Keratinocyte (primary cell): ENCODE data around the gene INSR.

Experiments
- CTCF ChIP-seq, 3 experiments: IDR thresholded peaks in 1 of 3; conservative IDR thresholded peaks in 1 of 3; optimal IDR thresholded peaks in 1 of 3; 2 replicates in 2 of 3; 3 replicates in 1 of 3; pipeline versions ENCODE3 to v1.5.1; 2011; ENCODE audit warnings: low read length in 3 of 3, mild to moderate bottlenecking in 3 of 3, moderate library complexity in 2 of 3, control low read depth in 1 of 3, inconsistent platforms in 1 of 3; ENCODE audit not compliant: insufficient read depth in 2 of 3; ENCODE audit errors: extremely low read depth in 1 of 3
- EZH2 ChIP-seq: IDR thresholded peaks from one replicate; pipeline ENCODE4 v1.6.1; 2012; ENCODE audit warnings: inconsistent platforms, mild to moderate bottlenecking, low read length, moderate library complexity

DNA sequence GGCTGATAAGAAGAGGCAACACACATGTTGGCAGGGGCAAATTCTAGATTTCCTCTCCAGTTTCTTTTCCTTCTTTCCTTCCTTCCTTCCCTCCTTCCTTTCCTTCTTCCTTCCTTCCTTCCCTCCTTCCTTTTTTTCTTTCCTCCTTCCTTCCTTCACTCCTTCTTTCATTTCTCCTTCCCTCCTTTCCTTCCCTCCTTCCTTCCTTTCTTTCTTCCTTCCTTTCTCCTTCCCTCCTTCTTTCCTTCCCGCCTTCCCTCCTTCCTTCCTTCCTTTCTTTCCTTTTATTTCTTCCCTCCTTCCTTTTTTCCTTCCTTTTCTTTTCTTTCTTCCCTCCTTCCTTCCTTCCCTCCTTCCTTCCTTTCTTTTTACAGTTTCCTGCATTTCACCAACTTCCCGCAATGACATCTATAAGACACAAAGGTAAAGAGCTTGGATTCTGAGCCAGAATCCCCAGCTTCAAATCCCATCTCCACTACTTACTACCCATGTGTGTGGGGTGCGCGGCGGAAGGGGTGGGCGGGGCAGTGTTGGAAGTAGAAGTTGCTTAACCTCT is 35.3 kb downstream of the INSR start:
- TF ChIP-seq CTCF (optimal IDR thresholded peaks at IDR 0.05 in 1 of 3, IDR thresholded peaks at IDR 0.05 in 1 of 3, conservative IDR thresholded peaks at IDR 0.05 in 1 of 3; ENCODE audit: extremely low read depth in 1 of 3, insufficient read depth in 2 of 3, low read length in 3 of 3): no peak
- TF ChIP-seq EZH2: no peak
